ENCODE data around the gene RBMS3. TPM values are rescaled to one million over a fixed set of nuclear protein-coding genes. Genes with fewer than 3 reads are reported as not detected.

Gene RBMS3
- total RNA-seq, 2 experiments from 2014 or later, result 1.0 TPM; not detected in 1

DNA sequence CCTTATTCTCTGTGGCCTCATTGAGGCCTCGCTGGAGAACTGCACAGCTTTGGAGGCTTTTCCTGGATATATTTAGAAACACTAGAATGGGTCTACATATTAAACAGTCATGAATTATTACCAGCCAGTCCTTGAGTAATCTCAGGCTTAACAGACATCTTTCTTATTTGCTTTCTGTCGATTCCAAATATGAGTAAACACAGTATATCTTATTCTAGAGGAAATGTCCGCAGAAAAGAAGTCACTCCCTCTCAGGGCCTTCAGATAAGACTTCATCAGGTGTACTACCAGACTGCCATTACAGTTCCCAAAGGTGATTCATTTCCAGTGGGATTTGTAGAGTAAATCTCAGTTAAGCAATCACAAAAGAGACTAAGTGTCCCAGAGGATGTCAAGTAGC lies 310.7 kb downstream of the RBMS3 start:
- H4K20me1 ChIP-seq (ENCODE audit: insufficient read depth, low read length), result no peaks in the 10 kb centered on the region

DNA sequence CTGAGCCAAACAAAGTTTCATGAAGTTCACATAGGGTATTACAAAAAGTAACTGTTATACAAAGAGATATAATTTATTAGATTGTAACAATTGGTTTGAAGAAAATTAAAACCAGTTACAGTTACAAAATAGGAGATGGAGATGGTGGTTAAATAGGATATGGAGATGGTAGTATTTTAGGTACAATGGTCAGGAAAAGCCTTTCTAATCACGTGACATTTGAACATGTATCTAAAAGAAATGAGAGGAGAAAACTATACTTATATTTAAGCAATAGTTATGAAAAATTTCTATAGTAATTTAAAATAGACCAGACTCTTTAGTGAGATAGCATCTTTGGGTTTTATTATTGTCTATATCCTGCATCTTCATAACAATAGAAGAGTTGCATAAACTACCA lies 312.9 kb downstream of the RBMS3 start:
- H2AFZ ChIP-seq (ENCODE audit: low read length), result no peak overlapping the region
- POLR2A ChIA-PET, result no interaction called here
- TF ChIP-seq, protein P1, sequence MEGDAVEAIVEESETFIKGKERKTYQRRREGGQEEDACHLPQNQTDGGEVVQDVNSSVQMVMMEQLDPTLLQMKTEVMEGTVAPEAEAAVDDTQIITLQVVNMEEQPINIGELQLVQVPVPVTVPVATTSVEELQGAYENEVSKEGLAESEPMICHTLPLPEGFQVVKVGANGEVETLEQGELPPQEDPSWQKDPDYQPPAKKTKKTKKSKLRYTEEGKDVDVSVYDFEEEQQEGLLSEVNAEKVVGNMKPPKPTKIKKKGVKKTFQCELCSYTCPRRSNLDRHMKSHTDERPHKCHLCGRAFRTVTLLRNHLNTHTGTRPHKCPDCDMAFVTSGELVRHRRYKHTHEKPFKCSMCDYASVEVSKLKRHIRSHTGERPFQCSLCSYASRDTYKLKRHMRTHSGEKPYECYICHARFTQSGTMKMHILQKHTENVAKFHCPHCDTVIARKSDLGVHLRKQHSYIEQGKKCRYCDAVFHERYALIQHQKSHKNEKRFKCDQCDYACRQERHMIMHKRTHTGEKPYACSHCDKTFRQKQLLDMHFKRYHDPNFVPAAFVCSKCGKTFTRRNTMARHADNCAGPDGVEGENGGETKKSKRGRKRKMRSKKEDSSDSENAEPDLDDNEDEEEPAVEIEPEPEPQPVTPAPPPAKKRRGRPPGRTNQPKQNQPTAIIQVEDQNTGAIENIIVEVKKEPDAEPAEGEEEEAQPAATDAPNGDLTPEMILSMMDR (conservative IDR thresholded peaks at IDR 0.05; ENCODE audit: low read length), result no peak
- no peak for TF ChIP-seq EZH2phosphoT487 (IDR thresholded peaks at IDR 0.05; ENCODE audit: borderline replicate concordance, low read depth, low read length)
- H3K4me1 ChIP-seq (ENCODE audit: insufficient read depth, low read length, poor library complexity, severe bottlenecking), result no peaks in the 10 kb centered on the region
- CTCF ChIA-PET (ENCODE audit: unreplicated experiment), result no interaction called here
- H3K9me2 ChIP-seq (ENCODE audit: insufficient read depth, low read length), result no peaks in the 10 kb centered on the region
- BruUV-seq (replicated peaks), result no TSS peak
- H3K9me3 ChIP-seq (ENCODE audit: low read length), result no peaks in the 10 kb centered on the region
- H3K79me2 ChIP-seq (ENCODE audit: insufficient read depth, low read depth, low read length), result no peaks in the 10 kb centered on the region
- H3K27ac ChIP-seq (ENCODE audit: low read depth, low read length, poor library complexity, severe bottlenecking), result no peak overlapping the region
- no peaks in the 10 kb centered on the region for H4K20me1 ChIP-seq (ENCODE audit: insufficient read depth, low read length)
- H3K4me2 ChIP-seq (ENCODE audit: low read length), result no peak overlapping the region
- intact Hi-C loops (cut with micrococcal nuclease; ENCODE audit: unreplicated experiment), result no loop called here
- H3K36me3 ChIP-seq (ENCODE audit: insufficient read depth, low read length), result no peaks in the 10 kb centered on the region
- DNase-seq (ENCODE audit: low spot score), result no peak
- H3K4me3 ChIP-seq (ENCODE audit: low read depth, low read length, poor library complexity, severe bottlenecking), result no peak overlapping the region

More for the DNA sequence above, 310.7 kb downstream of the RBMS3 start:
- Histone ChIP-seq H3K4me3 (ENCODE audit: low read depth, low read length, poor library complexity, severe bottlenecking) (no peak overlapping the region), H3K9me3 (ENCODE audit: low read length) (no peaks in the 10 kb centered on the region), H2AFZ (ENCODE audit: low read length) (no peak overlapping the region), H3K36me3 (ENCODE audit: insufficient read depth, low read length) (no peaks in the 10 kb centered on the region), H3K27ac (ENCODE audit: low read depth, low read length, poor library complexity, severe bottlenecking) (no peak overlapping the region), H3K4me2 (ENCODE audit: low read length) (no peak overlapping the region), H3K4me1 (ENCODE audit: insufficient read depth, low read length, poor library complexity, severe bottlenecking) (no peaks in the 10 kb centered on the region), H3K9me2 (ENCODE audit: insufficient read depth, low read length) (0 out of 2 replicates have a peak, but pooled peaks cover 5% of the 10 kb centered on the region), H3K79me2 (ENCODE audit: insufficient read depth, low read depth, low read length) (no peaks in the 10 kb centered on the region)
- POLR2A ChIA-PET, result no interaction called here
- TF ChIP-seq, protein P1 (conservative IDR thresholded peaks at IDR 0.05; ENCODE audit: low read length), result no peak
- TF ChIP-seq EZH2phosphoT487 (IDR thresholded peaks at IDR 0.05; ENCODE audit: borderline replicate concordance, low read depth, low read length), result no peak
- no TSS peak for BruUV-seq (replicated peaks)
- intact Hi-C loops (cut with micrococcal nuclease; ENCODE audit: unreplicated experiment), result no loop called here
- CTCF ChIA-PET (ENCODE audit: unreplicated experiment), result no interaction called here
- DNase-seq (ENCODE audit: low spot score), result no peak

DNA sequence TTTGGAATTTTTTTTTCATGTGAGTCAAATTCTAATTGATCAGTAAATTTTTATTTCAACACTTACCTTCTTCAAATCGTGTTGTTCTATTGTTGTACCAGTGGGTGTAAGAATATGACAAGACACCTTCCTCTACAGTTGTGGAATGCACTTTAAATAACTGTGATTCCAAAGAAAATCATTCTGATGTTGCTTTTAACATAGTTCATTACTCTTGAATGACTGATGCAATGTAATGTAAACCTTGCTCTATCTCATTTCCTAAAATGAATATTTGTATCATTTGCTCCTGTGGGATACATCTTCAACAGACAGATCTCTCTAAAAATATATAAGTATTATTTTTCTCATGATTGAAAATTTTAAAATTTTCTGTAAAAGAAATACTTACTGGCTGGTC lies 313.4 kb downstream of the RBMS3 start:
- H3K4me2 ChIP-seq (ENCODE audit: low read length), result no peak overlapping the region
- no peaks in the 10 kb centered on the region for H3K4me1 ChIP-seq (ENCODE audit: insufficient read depth, low read length, poor library complexity, severe bottlenecking)
- no peaks in the 10 kb centered on the region for H3K79me2 ChIP-seq (ENCODE audit: insufficient read depth, low read depth, low read length)
- H3K4me3 ChIP-seq (ENCODE audit: low read depth, low read length, poor library complexity, severe bottlenecking), result no peak overlapping the region
- no peaks in the 10 kb centered on the region for H4K20me1 ChIP-seq (ENCODE audit: insufficient read depth, low read length)
- ChIA-PET POLR2A (no interaction called here), CTCF (ENCODE audit: unreplicated experiment) (no interaction called here)
- no peaks in the 10 kb centered on the region for H3K9me2 ChIP-seq (ENCODE audit: insufficient read depth, low read length)
- no peak overlapping the region for H3K27ac ChIP-seq (ENCODE audit: low read depth, low read length, poor library complexity, severe bottlenecking)
- intact Hi-C loops (cut with micrococcal nuclease; ENCODE audit: unreplicated experiment), result no loop called here
- DNase-seq (ENCODE audit: low spot score), result no peak
- no TSS peak for BruUV-seq (replicated peaks)
- H2AFZ ChIP-seq (ENCODE audit: low read length), result no peak overlapping the region
- TF ChIP-seq EZH2phosphoT487 (IDR thresholded peaks at IDR 0.05; ENCODE audit: borderline replicate concordance, low read depth, low read length), result no peak
- TF ChIP-seq, protein P1 (conservative IDR thresholded peaks at IDR 0.05; ENCODE audit: low read length), result no peak
- H3K36me3 ChIP-seq (ENCODE audit: insufficient read depth, low read length), result no peaks in the 10 kb centered on the region
- no peaks in the 10 kb centered on the region for H3K9me3 ChIP-seq (ENCODE audit: low read length)

Data from OCI-LY7 (cell line).